A673 (cell line): ENCODE results near the gene CARS1.

Experiments
- EZH2 ChIP-seq: fragments of 200-600 bp; sonication (generic); IDR thresholded peaks from 2 replicates; pipeline ENCODE4 v1.6.1; 2017; ENCODE audit warnings: borderline replicate concordance, low read depth, mild to moderate bottlenecking, mixed read lengths, antibody characterized with exemption, low read length; ENCODE audit not compliant: poor library complexity, severe bottlenecking
- TF ChIP-seq, protein P1 (sequence below): fragments of 300-800, 200-600 bp; sonication (generic); conservative IDR thresholded peaks from 2 replicates; pipeline ENCODE4 v1.5.1; 2017; ENCODE audit warnings: low read depth, mild to moderate bottlenecking, antibody characterized with exemption, low read length, moderate library complexity, mixed read lengths

DNA sequence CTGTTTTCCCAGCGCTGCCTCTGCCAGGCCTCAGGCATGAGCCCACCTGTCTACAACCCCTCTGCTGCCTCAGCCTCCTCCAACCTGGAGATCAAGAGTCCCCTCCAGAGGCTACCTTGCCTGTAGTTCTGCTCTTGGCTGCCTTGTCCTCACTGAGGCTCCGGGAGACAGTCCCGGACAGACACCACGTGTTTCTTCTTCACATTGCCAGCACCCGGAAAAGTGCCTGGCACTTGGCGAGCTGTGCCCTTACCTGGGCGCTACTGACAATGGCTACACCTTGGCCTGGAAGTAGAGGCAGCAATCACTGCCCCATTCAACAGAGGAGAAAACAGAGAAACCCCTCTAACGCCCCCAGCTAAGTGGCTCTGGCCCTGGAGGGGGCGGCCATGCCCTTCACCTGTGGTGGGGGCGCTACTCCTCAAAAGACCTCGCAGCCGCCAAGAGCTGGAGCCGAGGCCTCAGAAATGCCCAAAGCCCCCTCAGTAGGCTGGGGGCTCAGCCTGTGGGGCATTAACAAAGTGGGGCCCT lies 62.1 kb downstream of the CARS1 start:
- TF ChIP-seq, protein P1, sequence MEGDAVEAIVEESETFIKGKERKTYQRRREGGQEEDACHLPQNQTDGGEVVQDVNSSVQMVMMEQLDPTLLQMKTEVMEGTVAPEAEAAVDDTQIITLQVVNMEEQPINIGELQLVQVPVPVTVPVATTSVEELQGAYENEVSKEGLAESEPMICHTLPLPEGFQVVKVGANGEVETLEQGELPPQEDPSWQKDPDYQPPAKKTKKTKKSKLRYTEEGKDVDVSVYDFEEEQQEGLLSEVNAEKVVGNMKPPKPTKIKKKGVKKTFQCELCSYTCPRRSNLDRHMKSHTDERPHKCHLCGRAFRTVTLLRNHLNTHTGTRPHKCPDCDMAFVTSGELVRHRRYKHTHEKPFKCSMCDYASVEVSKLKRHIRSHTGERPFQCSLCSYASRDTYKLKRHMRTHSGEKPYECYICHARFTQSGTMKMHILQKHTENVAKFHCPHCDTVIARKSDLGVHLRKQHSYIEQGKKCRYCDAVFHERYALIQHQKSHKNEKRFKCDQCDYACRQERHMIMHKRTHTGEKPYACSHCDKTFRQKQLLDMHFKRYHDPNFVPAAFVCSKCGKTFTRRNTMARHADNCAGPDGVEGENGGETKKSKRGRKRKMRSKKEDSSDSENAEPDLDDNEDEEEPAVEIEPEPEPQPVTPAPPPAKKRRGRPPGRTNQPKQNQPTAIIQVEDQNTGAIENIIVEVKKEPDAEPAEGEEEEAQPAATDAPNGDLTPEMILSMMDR: no peak
- no peak for TF ChIP-seq EZH2
